Stimulated activated CD4-positive, alpha-beta T cell treated with anti-CD3 and anti-CD28 coated beads, Interleukin-4, amount 100 ng/mL, for 1 hour (primary cell): ENCODE data around the gene ZNF805.
A peak's percentile ranks its signal among the peaks of the same experiment; 100 is the strongest.
"Not testable (repeated sequence)": the region's sequence is repeated elsewhere in the genome, so short reads cannot be mapped to it uniquely, and the experiment has no call there.

Experiments
- DNase-seq: peaks from one replicate; pipeline ENCODE4 v3.0.0-alpha.2; 2020

ZNF805 gene

GRCh38 chr19:57269515-57270250 lies 29.3 kb downstream of the ZNF805 start:
- DNase-seq = no peak

GRCh38 chr19:57271280-57271679 lies 30.8 kb downstream of the ZNF805 start:
- DNase-seq = no peak

- DNase-seq = no peak
Observed at GRCh38 chr19:57273014-57273413, 32.6 kb downstream of the ZNF805 start.

GRCh38 chr19:57276430-57276829 lies 36.0 kb downstream of the ZNF805 start:
- DNase-seq = no peak

GRCh38 chr19:57278481-57278880 lies 38.0 kb downstream of the ZNF805 start:
- DNase-seq = not testable (repeated sequence)

GRCh38 chr19:57279418-57280164 lies 39.2 kb downstream of the ZNF805 start:
- DNase-seq = peak; percentile 76

GRCh38 chr19:57280165-57280961 lies 39.9 kb downstream of the ZNF805 start, which contains the start of gene ZNF460:
TSS of gene ZNF460 (plus strand) at chr19:57280485. CDS start at chr19:57280807, 322 bp downstream.
- DNase-seq = peak; percentile 97

GRCh38 chr19:57280962-57281400 lies 40.5 kb downstream of the ZNF805 start:
- no peak for DNase-seq

GRCh38 chr19:57282011-57282643 lies 41.7 kb downstream of the ZNF805 start:
- no peak for DNase-seq

GRCh38 chr19:57288373-57288772 lies 47.9 kb downstream of the ZNF805 start:
- DNase-seq = no peak

- DNase-seq = no peak
Observed at GRCh38 chr19:57290970-57291369, 50.5 kb downstream of the ZNF805 start.

- DNase-seq = no peak
Observed at GRCh38 chr19:57292547-57292946, 52.1 kb downstream of the ZNF805 start.

- no peak for DNase-seq
Observed at GRCh38 chr19:57293719-57294118, 53.3 kb downstream of the ZNF805 start.

- no peak for DNase-seq
Observed at GRCh38 chr19:57302020-57302465, 61.6 kb downstream of the ZNF805 start.

GRCh38 chr19:57302727-57303401 lies 62.4 kb downstream of the ZNF805 start:
- no peak for DNase-seq
